ENCODE results near the gene FHOD3.
"Not testable (repeated sequence)": the region's sequence is repeated elsewhere in the genome, so short reads cannot be mapped to it uniquely, and the experiment has no call there.

FHOD3 gene

DNA sequence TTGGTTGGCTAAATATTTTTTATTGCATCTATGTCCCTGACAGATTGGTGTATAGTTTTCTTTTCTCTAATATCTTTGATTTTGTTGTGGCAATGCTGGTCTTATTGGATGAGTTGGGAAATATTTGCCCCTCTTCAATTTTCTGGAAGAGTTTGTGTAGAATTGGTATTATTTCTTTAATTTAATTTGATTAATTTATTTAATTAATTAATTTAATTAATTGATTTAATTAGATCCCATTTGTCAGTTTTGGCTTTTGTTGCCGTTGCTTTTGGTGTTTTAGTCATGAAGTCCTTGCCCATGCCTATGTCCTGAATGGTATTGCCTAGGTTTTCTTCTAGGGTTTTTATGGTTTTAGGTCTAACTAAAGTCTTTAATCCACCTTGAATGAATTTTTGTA lies 253.8 kb downstream of the FHOD3 start:
- not testable (repeated sequence) for DNase-seq (ENCODE audit: low spot score)

DNA sequence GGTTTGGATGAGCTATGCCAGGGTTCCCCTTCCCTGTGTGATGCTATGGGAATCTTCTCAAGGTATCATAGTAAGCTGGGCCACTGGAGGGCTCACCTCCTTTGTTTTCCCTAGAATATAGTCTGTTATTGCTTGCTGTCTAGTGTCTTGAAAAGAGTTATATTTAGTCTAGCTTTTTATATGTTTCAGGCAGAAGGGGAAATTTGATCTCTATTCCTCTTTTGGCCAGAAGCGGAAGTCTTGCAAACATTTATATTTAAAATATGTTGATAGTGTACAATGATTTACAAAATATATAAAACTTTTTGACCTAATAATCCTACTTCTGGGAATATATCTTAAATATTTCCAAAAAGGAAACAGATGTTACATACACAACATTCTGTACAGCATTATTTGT lies 260.7 kb downstream of the FHOD3 start:
- no peak for DNase-seq (ENCODE audit: low spot score)

DNA sequence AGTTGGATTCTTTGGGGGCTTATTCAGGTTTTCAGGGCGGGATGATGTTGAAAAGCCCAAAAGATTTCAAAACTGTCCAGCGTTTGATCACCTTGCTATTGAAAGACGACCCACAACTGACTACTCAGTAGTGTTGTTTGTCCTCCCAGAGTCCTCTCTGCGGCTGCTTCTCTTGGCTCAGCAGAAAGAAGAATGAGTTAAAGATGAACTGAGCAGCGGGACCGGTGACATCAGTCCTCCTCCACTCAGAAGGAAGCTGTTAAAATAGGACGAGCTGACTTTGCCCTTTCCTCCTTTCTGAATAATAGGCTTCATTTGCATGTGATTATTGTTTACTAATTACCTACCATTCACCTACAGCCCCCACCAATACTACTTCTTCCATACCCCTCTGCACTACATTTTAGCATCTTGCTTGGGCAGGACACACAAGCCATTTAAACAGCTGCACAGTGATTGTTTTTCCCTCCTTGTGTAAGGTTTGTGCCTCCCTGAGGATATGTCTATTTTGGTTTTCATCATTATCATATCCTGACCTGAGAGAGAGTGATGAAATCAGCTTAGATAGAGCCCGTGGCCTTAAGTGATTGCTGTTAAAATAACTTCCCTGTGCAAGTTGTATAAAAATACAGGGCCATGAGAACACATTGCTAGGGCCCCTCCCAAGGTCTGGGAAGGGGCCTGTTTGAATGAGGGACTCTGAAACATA lies 261.8 kb downstream of the FHOD3 start:
- no peak for DNase-seq (ENCODE audit: low spot score)

DNA sequence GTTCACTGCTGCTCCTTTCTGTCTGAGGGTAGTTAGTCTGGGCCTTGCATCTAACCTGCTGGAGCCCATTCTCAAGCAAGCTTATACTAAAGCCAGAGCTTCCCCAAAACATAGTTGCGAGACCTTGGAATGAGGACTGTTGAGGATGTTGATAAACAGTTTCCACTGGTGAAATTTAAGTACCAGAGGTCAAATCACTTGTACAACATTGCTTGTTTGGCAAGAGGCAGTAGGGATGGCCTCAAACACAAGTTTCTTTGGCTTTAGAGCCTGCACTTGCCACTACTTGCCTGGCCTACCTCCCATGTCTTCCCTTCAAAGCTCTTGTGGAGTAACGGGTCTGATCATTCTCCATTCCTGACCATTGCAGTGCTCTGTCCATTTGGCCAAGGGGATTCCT lies 262.7 kb downstream of the FHOD3 start:
- DNase-seq (ENCODE audit: low spot score) = no peak

DNA sequence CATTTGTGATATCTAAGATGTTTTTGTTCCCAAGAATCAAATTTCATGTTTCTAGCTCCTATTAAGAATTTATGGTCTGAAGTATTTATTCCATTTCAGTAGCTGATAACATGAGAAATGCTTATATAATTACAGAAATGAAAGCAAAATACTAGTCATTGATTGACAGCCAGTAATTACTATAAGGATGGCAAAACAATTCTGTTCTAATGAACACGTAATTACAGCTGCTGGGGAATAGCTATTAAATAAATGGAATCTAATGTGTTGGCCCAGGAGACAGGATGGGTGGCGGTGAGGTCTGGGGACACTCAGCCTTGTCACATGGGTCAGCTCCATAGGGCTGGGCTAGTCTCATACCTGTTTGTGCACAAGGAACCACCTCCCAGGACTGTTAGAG lies 263.5 kb downstream of the FHOD3 start:
- no peak for DNase-seq (ENCODE audit: low spot score)

DNA sequence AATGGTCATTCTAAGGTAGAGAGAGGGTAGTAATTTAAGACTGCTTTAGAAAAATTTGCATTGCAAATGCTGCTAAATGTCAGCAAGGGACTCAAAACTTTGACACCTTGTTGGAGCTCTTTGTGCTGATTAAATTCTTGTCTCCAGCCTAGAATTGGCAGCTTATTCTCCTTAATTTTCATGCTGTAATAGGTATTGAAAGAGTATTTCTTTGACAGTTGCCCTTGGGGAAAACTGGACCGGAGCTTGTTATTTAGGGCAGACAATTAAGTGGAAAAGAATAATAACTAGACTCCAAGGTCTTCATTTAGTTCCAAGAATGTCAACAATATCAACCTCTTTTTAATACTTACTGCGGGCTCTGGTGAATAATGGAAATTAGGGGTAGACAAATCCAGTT lies 267.3 kb downstream of the FHOD3 start:
- no peak for DNase-seq (ENCODE audit: low spot score)

DNA sequence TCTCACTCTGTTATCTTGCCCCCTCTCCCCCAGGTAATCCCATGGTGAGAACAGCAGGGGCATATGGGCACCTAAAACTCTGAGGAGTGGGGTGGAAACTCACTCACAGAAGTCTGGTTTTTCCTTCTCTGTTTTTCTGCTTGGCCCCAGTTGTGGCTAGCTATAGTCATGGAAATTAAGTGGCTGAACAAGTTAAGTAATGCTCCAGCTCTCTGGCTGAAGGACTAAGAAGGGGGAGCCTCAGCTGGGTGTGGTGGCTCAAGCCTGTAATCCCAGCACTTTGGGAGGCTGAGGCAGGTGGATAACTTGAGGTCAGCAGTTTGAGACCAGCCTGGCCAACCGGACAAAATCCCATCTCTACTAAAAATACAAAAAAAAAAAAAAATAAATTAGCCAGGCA lies 270.3 kb downstream of the FHOD3 start:
- DNase-seq (ENCODE audit: low spot score) = no peak

DNA sequence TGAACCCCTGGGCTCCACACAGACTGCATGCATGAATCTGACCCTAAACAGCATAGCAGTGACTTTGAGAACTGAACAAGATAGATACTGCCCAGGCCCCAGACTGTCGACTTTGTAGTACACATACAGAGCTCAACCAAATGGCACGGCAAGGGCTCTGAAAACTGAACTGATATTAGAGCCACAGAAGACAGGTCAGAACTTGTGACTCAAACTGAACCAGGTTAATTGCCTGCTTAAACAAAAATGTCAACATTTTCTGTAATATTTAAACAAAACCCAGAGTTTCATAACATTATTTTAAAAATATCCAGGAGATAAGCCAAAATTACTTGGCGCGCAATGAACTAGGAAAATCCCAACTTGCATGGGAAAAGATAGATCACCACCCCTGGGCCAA lies 271.0 kb downstream of the FHOD3 start:
- no peak for DNase-seq (ENCODE audit: low spot score)

DNA sequence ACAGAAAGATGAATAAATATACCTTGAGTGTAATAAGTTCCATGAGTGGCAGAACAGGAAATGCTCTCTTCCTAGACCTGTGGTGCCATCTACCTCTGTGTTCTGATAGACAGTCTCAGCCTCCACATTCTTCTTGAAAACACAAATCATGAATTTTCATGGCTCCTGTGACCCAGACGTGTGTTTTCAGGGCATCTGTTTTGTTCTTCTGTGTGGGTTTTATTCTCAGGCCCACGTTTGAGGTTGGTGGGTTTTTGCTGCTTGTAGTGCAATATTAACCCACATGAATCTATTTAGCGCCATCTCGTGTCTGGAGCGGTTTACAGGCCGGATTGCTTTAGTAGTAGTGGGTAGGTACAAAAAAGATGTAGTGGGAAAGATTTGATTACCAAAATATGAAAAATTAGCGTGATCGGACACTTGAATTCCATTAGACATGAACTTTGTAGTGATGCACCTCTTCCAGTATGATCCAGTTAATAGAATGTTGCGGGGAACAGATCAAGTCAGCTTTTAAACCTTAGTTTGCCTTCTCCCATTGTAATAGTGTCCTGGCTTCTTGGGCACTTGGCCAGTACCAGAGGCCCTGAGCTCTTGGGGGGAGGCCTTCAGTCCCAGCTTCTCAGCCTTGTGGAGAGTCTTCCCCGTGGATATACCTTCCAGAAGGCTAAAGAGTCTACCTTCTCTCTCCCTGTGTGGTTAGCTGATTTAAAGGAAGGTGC lies 274.8 kb downstream of the FHOD3 start:
- DNase-seq (ENCODE audit: low spot score) = peak; percentile 53

DNA sequence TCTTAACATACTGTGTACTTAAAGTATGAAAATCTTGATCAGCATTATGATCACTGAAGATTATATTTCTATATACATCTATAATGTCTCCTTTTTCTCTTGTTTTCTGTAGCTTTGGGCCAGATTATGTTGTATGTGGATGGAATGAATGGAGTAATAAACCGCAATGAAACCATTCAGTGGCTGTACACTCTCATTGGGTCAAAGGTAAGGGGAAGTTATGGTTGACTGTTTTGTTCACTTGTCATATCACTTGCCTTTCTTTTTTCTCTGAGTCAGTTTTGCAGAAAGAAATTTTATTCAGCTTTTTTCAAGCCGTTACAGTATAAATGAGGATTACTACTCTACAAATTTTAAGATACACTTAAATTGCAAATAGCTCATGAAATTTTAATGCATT lies 278.8 kb downstream of the FHOD3 start:
- no peak for DNase-seq (ENCODE audit: low spot score)

DNA sequence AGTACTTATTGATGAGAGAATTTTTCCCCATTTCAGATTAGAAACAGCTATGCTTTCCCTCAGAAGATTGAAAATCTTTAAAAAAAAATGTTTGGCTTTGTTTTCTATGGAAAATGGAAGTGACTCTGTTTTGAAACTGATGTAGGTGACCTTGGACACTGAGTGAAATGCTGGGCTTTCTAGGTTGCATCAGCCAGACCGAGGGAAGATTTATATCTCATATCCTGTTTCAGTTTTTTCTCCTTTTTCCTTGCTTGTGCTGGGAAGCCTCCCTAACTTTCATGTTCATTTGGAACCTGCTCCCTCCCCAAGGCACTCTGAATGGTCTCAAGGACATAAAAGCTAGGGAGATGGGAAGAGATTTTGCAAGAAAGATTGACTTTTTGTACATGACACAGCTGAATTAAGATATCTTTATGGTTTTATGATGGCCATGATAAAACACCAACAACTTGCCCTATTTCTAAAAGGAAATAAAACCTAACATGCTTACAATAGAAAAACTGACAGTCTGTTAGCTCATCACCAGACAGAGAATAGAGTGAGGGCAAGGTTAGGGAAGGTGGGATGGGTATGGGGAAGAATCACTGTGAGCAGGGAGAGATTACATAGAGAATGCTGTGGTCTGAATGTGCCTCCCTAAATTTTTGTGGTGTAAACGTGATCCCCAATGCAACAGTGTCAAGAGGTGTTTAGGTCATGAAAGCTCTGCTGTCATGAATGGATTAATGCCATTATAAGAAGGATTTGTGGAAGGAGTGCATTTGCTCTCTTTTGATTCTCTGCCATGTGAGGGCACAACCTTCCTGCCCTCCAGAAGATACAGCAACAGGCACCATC lies 281.6 kb downstream of the FHOD3 start:
- no peak for DNase-seq (ENCODE audit: low spot score)

DNA sequence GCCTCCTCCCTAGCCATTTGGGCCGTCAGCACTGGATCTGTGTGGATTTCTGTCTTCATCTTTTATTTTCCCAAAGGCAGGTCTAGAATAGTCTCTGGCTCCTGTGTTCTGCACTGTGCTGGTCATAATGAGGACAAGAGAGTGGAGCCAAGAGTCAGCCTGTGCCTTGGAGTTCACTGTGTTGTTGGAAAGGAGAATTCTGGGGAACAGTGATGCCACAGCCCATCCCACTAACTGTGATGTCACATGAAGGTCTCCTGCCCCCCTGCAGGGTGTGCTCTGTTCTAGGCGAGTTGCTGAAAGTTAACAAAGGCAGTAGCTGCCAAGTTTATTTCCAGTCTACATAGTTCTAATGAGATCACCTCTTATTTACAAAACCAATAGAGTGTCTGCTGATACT lies 282.8 kb downstream of the FHOD3 start:
- peak; percentile 30 for DNase-seq (ENCODE audit: low spot score)

DNA sequence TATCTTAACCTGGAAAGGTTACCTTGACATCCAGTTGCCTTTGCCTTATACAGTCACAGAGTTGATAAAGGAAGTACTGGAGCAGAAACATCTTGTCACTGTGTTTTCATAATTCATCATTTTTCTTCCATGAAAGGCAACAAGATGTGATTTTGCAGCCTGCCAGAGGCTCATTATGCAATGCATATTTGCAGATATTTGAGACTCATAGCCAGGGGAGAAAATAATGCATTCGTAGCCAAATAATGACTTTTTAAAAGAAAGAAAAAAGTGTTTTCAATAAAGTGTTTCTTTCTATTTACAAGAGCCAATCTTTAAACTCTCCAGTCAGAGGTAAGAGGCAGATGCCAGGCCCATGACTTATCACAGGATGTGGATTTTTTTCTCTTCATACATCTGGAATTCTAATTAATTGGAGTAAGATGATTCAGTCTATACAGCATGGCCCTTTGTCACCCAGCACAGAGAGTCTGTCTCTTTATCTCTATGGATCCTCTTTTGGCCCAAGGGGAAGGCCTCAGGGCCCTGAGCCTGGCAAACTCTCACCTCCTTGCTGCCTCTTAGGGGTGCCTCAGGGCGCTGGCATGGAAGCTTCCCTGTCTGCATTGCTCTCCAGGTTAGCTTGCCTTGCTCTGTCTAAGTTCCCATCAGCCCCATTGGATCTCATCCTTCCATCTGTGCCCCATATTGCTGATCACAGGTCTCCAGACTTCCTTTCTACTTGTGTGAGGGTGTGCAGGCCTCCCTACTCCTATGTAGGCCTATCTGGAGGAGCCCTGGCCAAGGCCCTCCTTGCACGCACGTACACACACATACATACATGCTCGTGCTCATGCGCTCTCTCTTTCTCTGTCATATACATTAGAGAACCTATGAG lies 283.6 kb downstream of the FHOD3 start:
- no peak for DNase-seq (ENCODE audit: low spot score)

DNA sequence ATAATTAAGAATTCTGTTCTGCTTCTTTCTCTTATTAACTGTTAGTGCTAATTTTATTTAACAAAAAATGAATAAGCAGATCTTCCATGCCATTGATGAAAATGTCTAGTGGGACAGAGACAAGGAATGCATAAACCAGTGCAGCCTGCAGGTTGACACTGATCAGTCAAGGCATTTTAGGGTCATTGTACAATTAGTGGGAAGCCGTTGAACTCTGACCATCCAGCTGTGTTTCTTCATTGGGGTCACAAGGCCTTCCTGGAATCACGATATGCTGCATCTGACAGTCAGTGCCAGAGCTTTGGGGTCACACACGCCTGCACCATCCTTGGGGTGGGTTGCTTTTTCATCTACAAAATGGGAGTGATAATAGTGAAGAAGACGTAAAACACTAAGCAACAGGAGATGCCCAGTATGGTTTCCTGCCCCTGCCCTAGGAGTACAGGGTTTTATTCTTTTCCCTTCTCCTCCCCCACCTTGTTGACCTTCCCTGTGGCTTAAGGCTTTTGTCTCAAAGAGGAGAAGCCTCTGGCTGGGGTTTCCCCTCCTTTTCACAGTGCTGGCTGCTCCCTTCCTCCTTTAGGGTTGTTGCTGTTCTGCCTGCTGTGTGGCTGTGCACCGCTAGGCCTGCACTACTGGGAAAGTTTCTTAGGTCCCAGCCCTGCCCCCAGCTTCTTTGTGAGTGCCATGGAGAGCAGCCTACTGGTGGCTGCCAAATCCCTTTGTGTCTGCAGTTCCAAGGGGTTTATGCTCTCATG lies 285.7 kb downstream of the FHOD3 start:
- DNase-seq (ENCODE audit: low spot score) = no peak

DNA sequence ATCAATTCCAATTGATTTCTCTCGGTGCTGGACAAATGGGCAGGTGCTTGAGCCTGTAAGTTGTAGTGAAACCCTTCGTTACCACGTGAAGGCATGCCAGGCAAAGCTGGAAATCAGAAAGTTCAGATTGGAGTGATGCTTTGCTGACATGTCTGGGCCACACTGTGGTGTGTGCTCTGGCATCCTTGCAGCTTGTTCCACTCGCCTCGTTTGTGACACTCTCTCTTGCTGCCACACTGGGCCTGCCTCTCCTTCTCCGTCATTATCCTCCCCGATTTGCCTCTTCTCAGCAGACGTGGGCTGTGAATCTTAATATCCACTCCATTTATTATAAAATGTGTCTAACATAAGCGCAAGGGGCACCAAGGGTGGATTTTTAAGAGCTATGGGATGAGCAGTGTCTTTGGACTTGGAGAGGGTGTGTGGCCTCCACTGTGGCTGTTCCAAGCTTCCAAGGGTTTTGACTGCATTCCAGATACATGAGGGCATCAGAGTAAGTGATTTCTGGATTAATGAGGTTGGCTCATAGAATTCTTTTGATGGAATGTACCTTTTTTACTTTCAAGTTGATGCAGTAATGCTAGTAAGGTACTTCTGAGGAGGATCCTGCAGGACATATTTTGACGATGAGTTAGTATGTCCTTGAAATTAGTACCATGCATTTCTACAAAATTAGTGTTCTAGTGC lies 292.5 kb downstream of the FHOD3 start:
- DNase-seq (ENCODE audit: low spot score) = no peak

DNA sequence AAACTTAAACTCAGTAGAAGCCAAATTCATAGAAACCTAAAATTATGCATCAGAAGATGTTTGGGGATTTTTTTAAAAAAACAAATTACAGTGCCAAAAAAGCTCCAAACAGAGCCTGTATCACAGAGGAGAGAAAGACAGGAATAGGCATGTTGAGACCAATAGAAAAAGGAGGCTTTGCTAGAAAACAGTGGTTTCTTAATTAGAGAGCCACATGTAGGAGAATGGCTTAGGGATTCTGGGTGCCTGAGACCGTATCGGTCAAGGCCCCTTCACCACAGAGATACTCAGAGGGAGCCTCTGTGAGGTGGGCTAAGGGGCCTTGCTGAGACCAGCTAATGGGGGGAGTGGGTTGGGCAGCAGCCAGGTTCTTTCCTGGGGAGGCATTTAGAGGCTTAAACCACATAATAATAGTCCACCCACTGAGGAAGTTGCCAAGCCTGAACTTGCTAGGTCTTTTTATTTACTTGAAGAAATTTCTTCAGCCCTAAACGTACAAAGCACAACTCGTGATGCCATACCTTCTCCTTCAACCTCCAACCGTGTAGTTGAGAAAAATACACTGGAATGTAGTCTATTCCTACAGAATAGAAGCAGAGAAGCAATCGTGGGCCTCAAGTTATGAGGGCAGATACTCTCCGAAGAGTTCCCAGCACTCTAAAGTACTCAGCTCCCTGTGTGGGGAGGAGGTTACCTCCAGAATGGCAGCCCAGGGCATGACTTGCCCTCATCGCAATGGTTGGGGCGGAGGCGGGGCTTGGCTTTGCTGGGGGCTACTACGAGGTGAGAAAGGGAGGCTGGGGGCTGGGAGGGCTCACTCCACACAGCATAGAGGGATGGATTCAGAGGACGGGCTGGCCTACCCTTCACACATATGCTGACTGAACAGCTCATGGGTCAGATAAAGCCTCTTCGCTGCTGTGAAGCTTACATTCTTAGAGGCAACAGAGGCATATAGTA lies 293.4 kb downstream of the FHOD3 start:
- no peak for DNase-seq (ENCODE audit: low spot score)

DNA sequence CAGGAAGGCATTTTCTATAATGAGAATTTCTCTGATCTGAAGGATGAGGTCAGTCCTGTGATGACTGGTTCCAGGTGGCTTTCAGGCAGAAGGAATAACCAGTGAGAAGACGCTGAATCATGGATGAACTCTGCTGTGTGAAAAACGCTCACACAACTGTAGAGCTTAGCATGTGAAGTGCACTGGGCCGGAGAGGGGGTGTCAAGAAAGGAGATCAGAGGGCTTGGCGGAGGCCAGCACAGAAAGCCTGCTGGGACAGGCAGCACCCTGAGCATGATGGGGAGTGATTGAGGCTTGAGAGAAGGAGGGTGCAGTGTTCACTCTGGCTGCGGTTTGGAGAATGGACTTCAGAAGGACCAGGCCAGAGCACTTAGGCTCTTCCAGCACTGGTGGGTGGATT lies 294.8 kb downstream of the FHOD3 start:
- no peak for DNase-seq (ENCODE audit: low spot score)

DNA sequence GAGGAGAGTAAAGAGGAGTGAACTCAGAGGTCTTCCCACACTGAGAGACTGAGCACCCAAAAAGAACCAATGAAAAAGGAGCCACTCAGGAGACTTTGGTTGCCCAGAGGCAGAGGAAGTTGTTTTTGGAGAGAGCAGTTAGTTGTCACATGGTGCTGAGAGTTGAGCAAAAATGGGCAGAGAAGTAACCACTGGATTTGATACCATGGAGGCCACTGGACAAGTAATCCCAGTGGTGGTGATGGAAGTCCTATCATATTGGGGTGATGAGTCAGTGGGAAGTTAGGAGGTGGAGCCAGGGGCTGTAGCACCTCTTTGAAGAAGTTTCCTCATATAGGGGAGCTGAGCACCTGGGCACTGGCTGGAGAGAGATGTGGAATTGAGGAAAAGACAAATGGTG lies 295.5 kb downstream of the FHOD3 start:
- no peak for DNase-seq (ENCODE audit: low spot score)

DNA sequence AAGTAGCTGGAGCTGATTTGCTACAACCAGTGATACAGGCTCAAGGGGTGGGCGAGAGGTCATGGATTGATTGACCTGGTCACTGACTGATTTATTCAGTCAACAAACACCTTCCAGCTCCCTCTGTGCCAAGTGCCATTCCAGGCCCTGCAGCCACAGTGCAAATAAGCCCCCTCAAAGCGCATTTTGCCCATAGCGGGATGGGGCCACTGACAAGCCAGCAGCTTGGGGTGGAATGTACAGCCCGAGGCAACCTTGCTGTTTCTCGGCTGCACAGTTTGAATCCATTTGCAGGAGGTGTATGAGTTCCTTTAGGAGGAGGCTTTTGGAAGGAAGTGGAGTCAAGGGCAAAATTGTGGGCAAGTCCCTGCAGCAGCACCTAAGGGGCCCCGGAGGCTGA lies 296.1 kb downstream of the FHOD3 start:
- no peak for DNase-seq (ENCODE audit: low spot score)
